Fibroblast of lung (primary cell): ENCODE results near the gene ABHD10. TPM values are rescaled to one million over a fixed set of nuclear protein-coding genes. Genes with fewer than 3 reads are reported as not detected.

ENCODE experiments used
- DNase-seq, 2 donors: peaks; one replicate each; pipeline versions ENCODE4 v3.0.0 to v3.0.0-alpha.2; 2010; ENCODE audit warnings: low read depth in 2 of 2
- H2AFZ ChIP-seq: 2 replicates; pipeline ENCODE4 v1.5.1; 2012; ENCODE audit warnings: low read length, control low read depth, inconsistent platforms
- H3K27ac ChIP-seq: 2 replicates; pipeline ENCODE4 v1.5.1; 2011; ENCODE audit warnings: low read length, control low read depth; ENCODE audit not compliant: insufficient read depth
- H3K27me3 ChIP-seq: 2 replicates; pipeline ENCODE4 v1.5.1; 2011; ENCODE audit warnings: mild to moderate bottlenecking, low read length; ENCODE audit not compliant: control insufficient read depth, insufficient read depth
- H3K36me3 ChIP-seq: 2 replicates; pipeline ENCODE4 v1.5.1; 2011; ENCODE audit warnings: low read length; ENCODE audit not compliant: control insufficient read depth, insufficient read depth
- H3K4me1 ChIP-seq: 2 replicates; pipeline ENCODE4 v1.5.1; 2011; ENCODE audit warnings: low read length; ENCODE audit not compliant: control insufficient read depth, insufficient read depth; ENCODE audit errors: extremely low read depth
- H3K4me2 ChIP-seq: 2 replicates; pipeline ENCODE4 v1.5.1; 2011; ENCODE audit warnings: low read length, control low read depth; ENCODE audit not compliant: insufficient read depth; ENCODE audit errors: extremely low read depth
- H3K4me3 ChIP-seq, 4 experiments: fragments of 200-600 bp in 1 of 4; sonication (generic) in 1 of 4; replicated peaks in 1 of 4; 2 replicates each; pipeline ENCODE4 v1.5.1; 2011 to 2016; ENCODE audit warnings: low read length in 4 of 4, low read depth in 3 of 4, mild to moderate bottlenecking in 3 of 4, control low read depth in 2 of 4, inconsistent platforms in 1 of 4, mixed read lengths in 1 of 4; ENCODE audit not compliant: insufficient read depth in 1 of 4; ENCODE audit errors: control extremely low read depth in 1 of 4
- H3K79me2 ChIP-seq: 2 replicates; pipeline ENCODE4 v1.5.1; 2012; ENCODE audit warnings: mild to moderate bottlenecking, low read length, inconsistent platforms; ENCODE audit not compliant: control insufficient read depth, insufficient read depth
- H3K9ac ChIP-seq: 2 replicates; pipeline ENCODE4 v1.5.1; 2011; ENCODE audit warnings: mild to moderate bottlenecking, low read length, control low read depth; ENCODE audit not compliant: insufficient read depth
- H3K9me3 ChIP-seq: 2 replicates; pipeline ENCODE4 v1.5.1; 2012; ENCODE audit warnings: low read depth, low read length; ENCODE audit not compliant: control insufficient read depth, insufficient read depth
- H4K20me1 ChIP-seq: 2 replicates; pipeline ENCODE4 v1.5.1; 2011; ENCODE audit warnings: low read length; ENCODE audit not compliant: control insufficient read depth, insufficient read depth; ENCODE audit errors: extremely low read depth
- EZH2 ChIP-seq: IDR thresholded peaks from 2 replicates; pipeline ENCODE4 v1.5.1; 2012; ENCODE audit warnings: low read length, control low read depth, mild to moderate bottlenecking; ENCODE audit errors: missing control alignments
- polyA plus RNA-seq, 2 donors: library from polyadenylated mRNA; depleted of rRNA in 1 of 2; stranded (reverse) in 1 of 2; unstranded in 1 of 2; fragments of >200 nt; gene quantifications; 2 replicates each; pipeline ENCODE4 v1.2.1, GENCODE V29; 2011 to 2012; ENCODE audit warnings: missing spikeins in 1 of 2
- total RNA-seq: library from RNA; depleted of rRNA; stranded (reverse); fragments of >200 nt; gene quantifications from 2 replicates; pipeline ENCODE4 v1.2.1, GENCODE V29; 2014
- TF ChIP-seq, protein P1 (sequence below), 2 donors: IDR thresholded peaks in 1 of 2; conservative IDR thresholded peaks in 1 of 2; 1 replicate in 1 of 2; 2 replicates in 1 of 2; pipeline ENCODE4 v1.5.1; 2011 to 2012; ENCODE audit warnings: low read length in 2 of 2, control low read depth in 1 of 2, inconsistent platforms in 1 of 2, low read depth in 1 of 2, mild to moderate bottlenecking in 1 of 2

ABHD10 gene
- total and polyA plus RNA-seq, 2 donors (not counting 1 experiment from before 2014, with no cell fraction given): 29.8 to 48.6 TPM

DNA sequence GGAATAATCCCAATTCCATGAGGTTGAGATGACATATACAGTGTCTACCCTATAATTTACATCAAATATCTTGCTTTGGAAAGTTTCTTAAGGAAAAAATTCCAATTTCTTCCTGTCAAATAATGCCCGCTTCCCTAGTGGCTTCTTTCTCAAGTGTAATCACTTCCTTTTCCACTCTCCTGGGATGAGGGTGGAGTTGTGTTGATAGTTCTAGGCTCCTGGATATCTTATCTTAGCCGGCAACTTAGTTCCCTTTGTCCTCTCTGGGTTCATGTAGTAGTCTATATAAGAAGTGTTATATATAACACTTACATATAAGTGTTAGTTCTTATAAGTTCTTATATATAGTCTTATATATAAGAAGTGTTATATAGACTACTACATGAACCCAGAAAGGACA, 30.8 kb downstream of the ABHD10 start:
- Histone ChIP-seq H3K4me2 (no peak overlapping the region), H3K36me3 (no peaks in the 10 kb centered on the region), H4K20me1 (no peaks in the 10 kb centered on the region), H3K79me2 (no peaks in the 10 kb centered on the region), H3K9ac (no peak overlapping the region), H3K27ac (no peak overlapping the region), H3K4me1 (no peaks in the 10 kb centered on the region), H3K9me3 (no peaks in the 10 kb centered on the region), H3K27me3 (no peaks in the 10 kb centered on the region), H3K4me3 (no peak overlapping the region), H2AFZ (no peak overlapping the region)
- TF ChIP-seq, protein P1, sequence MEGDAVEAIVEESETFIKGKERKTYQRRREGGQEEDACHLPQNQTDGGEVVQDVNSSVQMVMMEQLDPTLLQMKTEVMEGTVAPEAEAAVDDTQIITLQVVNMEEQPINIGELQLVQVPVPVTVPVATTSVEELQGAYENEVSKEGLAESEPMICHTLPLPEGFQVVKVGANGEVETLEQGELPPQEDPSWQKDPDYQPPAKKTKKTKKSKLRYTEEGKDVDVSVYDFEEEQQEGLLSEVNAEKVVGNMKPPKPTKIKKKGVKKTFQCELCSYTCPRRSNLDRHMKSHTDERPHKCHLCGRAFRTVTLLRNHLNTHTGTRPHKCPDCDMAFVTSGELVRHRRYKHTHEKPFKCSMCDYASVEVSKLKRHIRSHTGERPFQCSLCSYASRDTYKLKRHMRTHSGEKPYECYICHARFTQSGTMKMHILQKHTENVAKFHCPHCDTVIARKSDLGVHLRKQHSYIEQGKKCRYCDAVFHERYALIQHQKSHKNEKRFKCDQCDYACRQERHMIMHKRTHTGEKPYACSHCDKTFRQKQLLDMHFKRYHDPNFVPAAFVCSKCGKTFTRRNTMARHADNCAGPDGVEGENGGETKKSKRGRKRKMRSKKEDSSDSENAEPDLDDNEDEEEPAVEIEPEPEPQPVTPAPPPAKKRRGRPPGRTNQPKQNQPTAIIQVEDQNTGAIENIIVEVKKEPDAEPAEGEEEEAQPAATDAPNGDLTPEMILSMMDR (conservative IDR thresholded peaks at IDR 0.05 in 1 of 2, IDR thresholded peaks at IDR 0.05 in 1 of 2; ENCODE audit: low read depth in 1 of 2, low read length in 2 of 2): no peak
- no peak for TF ChIP-seq EZH2
- DNase-seq: no peak

DNA sequence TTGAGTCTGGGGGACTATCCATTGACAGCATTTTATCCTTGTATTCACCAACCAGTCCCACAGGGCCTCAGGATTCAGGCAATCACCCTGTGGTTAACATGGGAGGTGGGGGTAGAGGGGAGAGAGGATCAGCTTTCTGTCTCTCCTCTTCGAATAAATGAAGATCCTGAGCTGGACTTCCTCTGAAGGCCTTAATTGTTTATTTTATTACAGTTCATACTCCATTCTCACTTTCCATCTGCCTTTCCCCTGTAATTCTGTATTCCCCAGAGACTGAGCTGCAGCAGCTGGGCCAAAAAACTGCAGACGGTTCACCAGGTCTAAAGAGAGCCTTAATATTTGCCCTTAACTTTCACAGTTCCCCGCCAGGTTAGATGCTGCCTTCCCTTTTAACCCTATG, 31.8 kb downstream of the ABHD10 start:
- Histone ChIP-seq H3K36me3 (no peaks in the 10 kb centered on the region), H3K4me1 (no peaks in the 10 kb centered on the region), H3K27ac (no peak overlapping the region), H3K27me3 (no peaks in the 10 kb centered on the region), H3K4me2 (no peak overlapping the region), H3K79me2 (no peaks in the 10 kb centered on the region), H3K4me3 (no peak overlapping the region), H3K9ac (no peak overlapping the region), H4K20me1 (no peaks in the 10 kb centered on the region), H2AFZ (no peak overlapping the region), H3K9me3 (no peaks in the 10 kb centered on the region)
- TF ChIP-seq, protein P1 (conservative IDR thresholded peaks at IDR 0.05 in 1 of 2, IDR thresholded peaks at IDR 0.05 in 1 of 2; ENCODE audit: low read depth in 1 of 2, low read length in 2 of 2): no peak
- no peak for TF ChIP-seq EZH2
- DNase-seq: peak in 1 of 2 donors; percentile 41

DNA sequence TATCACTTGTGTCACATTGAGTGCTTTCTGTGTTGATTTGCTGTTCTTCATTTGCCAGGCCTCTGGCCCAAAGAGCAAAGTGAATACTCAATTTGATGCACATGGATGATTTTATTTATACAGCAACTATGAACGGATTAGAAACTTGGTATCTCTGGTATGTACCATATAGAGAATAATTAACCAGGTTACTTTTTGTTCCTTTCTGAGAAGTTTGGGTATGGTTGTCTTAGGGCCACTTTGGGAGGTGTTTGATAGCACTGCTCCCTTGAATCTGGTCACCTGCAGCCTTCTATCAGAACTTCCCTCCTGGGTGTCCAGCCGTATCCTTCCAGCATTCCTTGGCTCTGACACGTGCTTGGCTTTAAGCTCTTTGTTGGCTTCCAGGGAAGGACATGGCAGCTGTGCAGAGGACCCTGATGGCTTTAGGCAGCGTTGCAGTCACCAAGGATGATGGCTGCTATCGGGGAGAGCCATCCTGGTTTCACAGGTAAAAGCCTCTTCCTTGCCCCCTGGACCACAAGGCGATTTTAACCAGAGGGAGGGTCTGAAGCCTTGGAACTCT, 32.6 kb downstream of the ABHD10 start:
- no peaks in the 10 kb centered on the region for H4K20me1 ChIP-seq
- H3K36me3 ChIP-seq: no peaks in the 10 kb centered on the region
- H3K79me2 ChIP-seq: no peaks in the 10 kb centered on the region
- no peak overlapping the region for H3K4me3 ChIP-seq
- H3K9me3 ChIP-seq: no peaks in the 10 kb centered on the region
- no peaks in the 10 kb centered on the region for H3K27me3 ChIP-seq
- H3K9ac ChIP-seq: no peak overlapping the region
- no peak overlapping the region for H2AFZ ChIP-seq
- no peak overlapping the region for H3K27ac ChIP-seq
- no peak for DNase-seq
- TF ChIP-seq EZH2: no peak
- TF ChIP-seq, protein P1 (conservative IDR thresholded peaks at IDR 0.05 in 1 of 2, IDR thresholded peaks at IDR 0.05 in 1 of 2; ENCODE audit: low read depth in 1 of 2, low read length in 2 of 2): no peak
- H3K4me1 ChIP-seq: no peaks in the 10 kb centered on the region
- no peak overlapping the region for H3K4me2 ChIP-seq
